ENCODE results near the gene IMPA2.
A peak's percentile ranks its signal among the peaks of the same experiment; 100 is the strongest.
"Not testable (repeated sequence)": the region's sequence is repeated elsewhere in the genome, so short reads cannot be mapped to it uniquely, and the experiment has no call there.

Gene IMPA2

DNA sequence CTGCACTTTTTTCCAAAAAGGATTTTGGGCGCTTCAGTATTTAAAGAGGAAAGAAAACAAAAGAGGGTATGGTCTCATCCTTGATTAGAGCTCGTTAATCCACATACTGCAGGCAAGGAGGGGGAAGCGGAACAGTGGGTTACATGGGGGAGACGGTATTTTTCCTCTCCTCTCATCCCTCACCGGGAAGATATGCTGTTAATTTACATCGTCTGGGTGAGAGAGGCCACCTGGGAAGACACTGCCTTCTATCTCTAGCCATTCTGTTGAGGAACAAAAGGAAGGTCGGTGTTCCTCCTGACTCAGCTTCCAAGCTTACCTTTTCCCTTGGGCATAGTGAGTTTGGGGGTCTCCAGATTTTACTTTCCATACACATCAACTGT is 52.3 kb downstream of the IMPA2 start:
- no peak for TF ChIP-seq CTCF (IDR thresholded peaks at IDR 0.05; ENCODE audit: borderline replicate concordance, control extremely low read depth, extremely low read depth, insufficient read depth, missing control alignments)
- DNase-seq (ENCODE audit: low spot score) = no peak
- in situ Hi-C loops (cut with MboI; ENCODE audit: low sequenced_read_pairs, unreplicated experiment) = loop anchor here (10.0 kb wide), 1 partner anchor 99 kb away; no protein-coding TSS in a partner anchor

GRCh38 chr18:12034241-12035100 is 53.2 kb downstream of the IMPA2 start:
- in situ Hi-C loops (cut with MboI; ENCODE audit: low sequenced_read_pairs, unreplicated experiment) = loop anchor here (10.0 kb wide), 1 partner anchor 100 kb away; no protein-coding TSS in a partner anchor
- DNase-seq (ENCODE audit: low spot score) = no peak
- no peak for TF ChIP-seq CTCF (IDR thresholded peaks at IDR 0.05; ENCODE audit: borderline replicate concordance, control extremely low read depth, extremely low read depth, insufficient read depth, missing control alignments)

- no peak for TF ChIP-seq CTCF (IDR thresholded peaks at IDR 0.05; ENCODE audit: borderline replicate concordance, control extremely low read depth, extremely low read depth, insufficient read depth, missing control alignments)
- no peak for DNase-seq (ENCODE audit: low spot score)
- in situ Hi-C loops (cut with MboI; ENCODE audit: low sequenced_read_pairs, unreplicated experiment) = loop anchor here (10.0 kb wide), 1 partner anchor 101 kb away; no protein-coding TSS in a partner anchor
Measured at GRCh38 chr18:12035481-12035880, 54.2 kb downstream of the IMPA2 start.

DNA sequence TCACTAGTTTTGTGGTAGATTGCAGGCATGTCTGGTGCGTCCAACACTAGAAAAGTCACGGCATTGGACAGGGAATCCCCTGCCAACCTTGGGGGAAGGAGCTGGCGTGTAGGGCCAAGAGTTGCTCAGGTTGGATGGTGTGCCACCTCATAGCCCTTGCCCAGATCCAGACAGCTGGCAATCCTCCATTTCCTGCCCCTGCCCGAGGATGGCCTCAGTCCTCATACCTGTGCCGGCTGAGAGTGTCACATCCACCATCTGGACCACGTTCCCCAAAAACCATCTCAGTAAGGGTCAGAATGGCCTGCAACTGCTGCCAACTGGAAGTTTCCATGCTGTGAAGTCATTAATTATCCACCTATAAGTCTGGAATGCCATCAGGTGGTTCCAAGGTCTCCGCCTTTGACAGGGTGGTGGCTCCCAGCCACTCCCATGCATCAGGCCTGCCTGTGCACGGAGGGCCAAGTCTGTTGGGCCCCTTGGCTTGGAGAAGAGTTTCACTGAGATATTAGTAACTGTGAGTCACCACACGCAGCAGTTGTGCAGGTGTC is 55.0 kb downstream of the IMPA2 start:
- no peak for DNase-seq (ENCODE audit: low spot score)
- in situ Hi-C loops (cut with MboI; ENCODE audit: low sequenced_read_pairs, unreplicated experiment) = loop anchor here (10.0 kb wide), 1 partner anchor 101 kb away; no protein-coding TSS in a partner anchor
- TF ChIP-seq CTCF (IDR thresholded peaks at IDR 0.05; ENCODE audit: borderline replicate concordance, control extremely low read depth, extremely low read depth, insufficient read depth, missing control alignments) = no peak

- in situ Hi-C loops (cut with MboI; ENCODE audit: low sequenced_read_pairs, unreplicated experiment) = loop anchor here (10.0 kb wide), 1 partner anchor 103 kb away; no protein-coding TSS in a partner anchor
- no peak for TF ChIP-seq CTCF (IDR thresholded peaks at IDR 0.05; ENCODE audit: borderline replicate concordance, control extremely low read depth, extremely low read depth, insufficient read depth, missing control alignments)
Measured at GRCh38 chr18:12038082-12038638, 56.9 kb downstream of the IMPA2 start.

GRCh38 chr18:12038639-12039539 is 57.6 kb downstream of the IMPA2 start:
- in situ Hi-C loops (cut with MboI; ENCODE audit: low sequenced_read_pairs, unreplicated experiment) = loop anchor here (10.0 kb wide), 1 partner anchor 104 kb away; no protein-coding TSS in a partner anchor
- DNase-seq (ENCODE audit: low spot score) = peak; percentile 89
- TF ChIP-seq CTCF (IDR thresholded peaks at IDR 0.05; ENCODE audit: borderline replicate concordance, control extremely low read depth, extremely low read depth, insufficient read depth, missing control alignments) = peak; percentile 100

More at GRCh38 chr18:12038082-12038638, 56.9 kb downstream of the IMPA2 start:
- no peak for DNase-seq (ENCODE audit: low spot score)

DNA sequence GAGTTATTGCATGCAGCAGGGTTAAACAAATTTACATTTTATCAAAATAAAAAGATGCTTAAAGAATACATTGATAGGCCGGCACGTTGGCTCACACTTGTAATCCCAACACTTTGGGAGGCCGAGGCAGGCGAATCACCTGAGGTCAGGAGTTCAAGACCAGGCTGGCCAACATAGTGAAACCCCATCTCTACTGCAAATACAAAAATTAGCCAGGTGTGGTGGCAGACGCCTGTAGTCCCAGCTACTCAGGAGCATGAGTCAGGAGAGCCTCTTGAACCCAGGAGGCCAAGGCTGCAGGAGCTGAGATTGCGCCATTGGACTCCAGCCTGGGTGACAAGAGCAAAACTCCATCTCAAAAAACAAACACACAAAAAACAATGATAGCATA is 58.2 kb downstream of the IMPA2 start:
- not testable (repeated sequence) for DNase-seq (ENCODE audit: low spot score)
- in situ Hi-C loops (cut with MboI; ENCODE audit: low sequenced_read_pairs, unreplicated experiment) = loop anchor here (10.0 kb wide), 1 partner anchor 105 kb away; no protein-coding TSS in a partner anchor

Measured in GM13976 (cell line).